Heart right ventricle (tissue), 16 donors: ENCODE data around the gene SELENOM. TPM values are rescaled to one million over a fixed set of nuclear protein-coding genes. Genes with fewer than 3 reads are reported as not detected.

Source experiments
- ATAC-seq, 8 donors: fragments of 200-7000 bp; cut with Tn5 transposase; one replicate each; pipeline ENCODE4 v1.9.1; 2020; ENCODE audit warnings: mild to moderate bottlenecking in 8 of 8, moderate library complexity in 8 of 8, moderate number of reproducible peaks in 1 of 8
- DNase-seq, 2 donors: peaks; one replicate each; pipeline ENCODE4 v3.0.0-alpha.2; 2020
- H3K27ac ChIP-seq, 10 donors: fragments of 200-600 bp; sonication (generic) in 2 of 10; one replicate each; pipeline versions ENCODE4 v1.5.0 to v1.8.0; 2020 to 2022; ENCODE audit warnings: mild to moderate bottlenecking in 3 of 10
- H3K27me3 ChIP-seq, 7 donors: fragments of 200-600 bp; one replicate each; pipeline ENCODE4 v1.8.0; 2021 to 2022; ENCODE audit warnings: mild to moderate bottlenecking in 2 of 7
- H3K36me3 ChIP-seq, 9 donors: fragments of 200-600 bp; sonication (generic) in 1 of 9; one replicate each; pipeline versions ENCODE4 v1.5.0 to v1.8.0; 2020 to 2022; ENCODE audit warnings: mild to moderate bottlenecking in 2 of 9
- H3K4me1 ChIP-seq, 9 donors: fragments of 200-600 bp; sonication (generic) in 1 of 9; one replicate each; pipeline versions ENCODE4 v1.5.0 to v1.8.0; 2020 to 2022; ENCODE audit warnings: mild to moderate bottlenecking in 4 of 9
- H3K4me3 ChIP-seq, 10 donors: fragments of 200-600 bp; sonication (generic) in 2 of 10; one replicate each; pipeline versions ENCODE4 v1.5.0 to v1.8.0; 2020 to 2022; ENCODE audit warnings: mild to moderate bottlenecking in 7 of 10, moderate library complexity in 2 of 10
- H3K9me3 ChIP-seq, 11 donors: fragments of 200-600 bp in 10 of 11; sonication (generic) in 2 of 11; one replicate each; pipeline versions ENCODE4 v1.5.0 to v1.8.0; 2013 to 2022; ENCODE audit warnings: mild to moderate bottlenecking in 2 of 11, control low read depth in 1 of 11, moderate library complexity in 1 of 11
- WGBS, 2 donors: extraction: QIAGEN DNeasy Blood & Tissue Kit; methylation state at CpG; one replicate each; pipeline ENCODE4 v1.1.7; 2013; ENCODE audit warnings: inconsistent platforms in 1 of 2; 5-methylcytosine and 5-hydroxymethylcytosine counted together
- intact Hi-C, 10 donors: fragments of 100-400 bp; cut with DNase I; formaldehyde crosslinking; loops; one replicate each; pipeline versions ENCODE4 v1.11.1 to v1.14.2; 2022
- polyA plus RNA-seq, 2 donors: library from polyadenylated mRNA; stranded (reverse); fragments of 200-250 nt; gene quantifications; one replicate each; pipeline ENCODE4 v1.2.3, GENCODE V29; 2013
- total RNA-seq, 10 donors: library from RNA; stranded (reverse); fragmentation: NEBNext Ultra II Directional in 3 of 10; extraction: Animal tissue kit (Norgen Biotek cat#: 25700) in 3 of 10; gene quantifications; one replicate each; pipeline versions ENCODE4 v1.2.1 to v1.2.4, GENCODE V29; 2021 to 2023
- TF ChIP-seq, protein P1 (sequence below), 9 donors: fragments of 200-600 bp; sonication (generic) in 2 of 9; IDR thresholded peaks; one replicate each; pipeline versions ENCODE4 v1.5.0 to v1.8.0; 2021 to 2022; ENCODE audit warnings: antibody characterized with exemption in 9 of 9, mild to moderate bottlenecking in 5 of 9, moderate library complexity in 1 of 9
- donor health status: Arrhythmogenic right ventricular cardiomyopathy.
- donor health status: ischemic (EF 13 %, LVEDD 7.1; RV severe dilation, severe dysfunction).
- donor health status: healthy with polysubstance abuse.
- donor health status: DM: no; HTN: yes; CAD: no.
- donor health status: DM: no; HTN: no; CAD: no.
- donor health status: ischemic (EF 25% LVEDD 6.9; RV normal size, moderate dysfunction).
- donor health status: ischemic (EF 25% LVEDD 5.7; RV mildly dilated, moderate dysfunction).
- donor health status: healthy.
- donor health status: DM: yes; HTN: yes; CAD: no.
- donor health status: Ischemic cardiomyopathy.
- donor health status: ischemic (EF 35%, LVEDD 5.7; RV mildly dilated, moderate dysfunction).
- donor health status: nonischemic (EF 11% LVEDD 7.7; RV severe dilation, severe dysfunction).
- donor health status: DM: yes; HTN: yes; CAD: no.
- donor health status: PGD.
- donor health status: ischemic (EF 29% LVEDD 5.4; RV normal size, mild dysfunction).
- donor health status: nonischemic (EF 23%, LVEDD 6.1; RV moderate dilation, normal function).

SELENOM gene
- total and polyA plus RNA-seq, 12 donors = 21.5 to 134 (median 47.2) TPM

- TF ChIP-seq, protein P1, sequence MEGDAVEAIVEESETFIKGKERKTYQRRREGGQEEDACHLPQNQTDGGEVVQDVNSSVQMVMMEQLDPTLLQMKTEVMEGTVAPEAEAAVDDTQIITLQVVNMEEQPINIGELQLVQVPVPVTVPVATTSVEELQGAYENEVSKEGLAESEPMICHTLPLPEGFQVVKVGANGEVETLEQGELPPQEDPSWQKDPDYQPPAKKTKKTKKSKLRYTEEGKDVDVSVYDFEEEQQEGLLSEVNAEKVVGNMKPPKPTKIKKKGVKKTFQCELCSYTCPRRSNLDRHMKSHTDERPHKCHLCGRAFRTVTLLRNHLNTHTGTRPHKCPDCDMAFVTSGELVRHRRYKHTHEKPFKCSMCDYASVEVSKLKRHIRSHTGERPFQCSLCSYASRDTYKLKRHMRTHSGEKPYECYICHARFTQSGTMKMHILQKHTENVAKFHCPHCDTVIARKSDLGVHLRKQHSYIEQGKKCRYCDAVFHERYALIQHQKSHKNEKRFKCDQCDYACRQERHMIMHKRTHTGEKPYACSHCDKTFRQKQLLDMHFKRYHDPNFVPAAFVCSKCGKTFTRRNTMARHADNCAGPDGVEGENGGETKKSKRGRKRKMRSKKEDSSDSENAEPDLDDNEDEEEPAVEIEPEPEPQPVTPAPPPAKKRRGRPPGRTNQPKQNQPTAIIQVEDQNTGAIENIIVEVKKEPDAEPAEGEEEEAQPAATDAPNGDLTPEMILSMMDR (IDR thresholded peaks at IDR 0.05) = no peak
- Histone ChIP-seq H3K36me3 (no peaks in the 10 kb centered on the region), H3K4me1 (peaks cover 0 to 29% (median 12%) of the 10 kb centered on the region in 9 donors), H3K4me3 (no peak overlapping the region), H3K27me3 (peaks cover 0 to 10% (median 5%) of the 10 kb centered on the region in 7 donors), H3K27ac (no peak overlapping the region), H3K9me3 (peaks cover 0 to 15% (median 0%) of the 10 kb centered on the region in 11 donors)
- DNase-seq = no peak
- intact Hi-C loops = loop anchor here in 6 of 10 donors (5.0 to 10.0 kb wide), 5 partner anchors 49 to 509 kb away; partner anchors contain the start of gene SLC35E4 (in 1 of the 6)
- ATAC-seq = no peak
Measured at GRCh38 chr22:31144223-31144622, 36.9 kb upstream of the SELENOM start.

- TF ChIP-seq, protein P1 (IDR thresholded peaks at IDR 0.05) = no peak
- H3K4me1 ChIP-seq = peaks cover 0 to 22% (median 5%) of the 10 kb centered on the region in 9 donors
- intact Hi-C loops = loop anchor here in 6 of 10 donors (5.0 to 10.0 kb wide), 5 partner anchors 49 to 509 kb away; partner anchors contain the start of gene SLC35E4 (in 1 of the 6)
- WGBS, 2 donors = 66 to 80% methylated on average over 3 of the region's 3 CpGs
- no peaks in the 10 kb centered on the region for H3K36me3 ChIP-seq
- H3K27me3 ChIP-seq = peaks cover 0 to 17% (median 5%) of the 10 kb centered on the region in 7 donors
- ATAC-seq = peak in 6 of 8 donors; percentile 17 to 54 (median 34)
- DNase-seq = peak in 1 of 2 donors; percentile 23
- H3K27ac ChIP-seq = no peak overlapping the region
- peaks cover 0 to 15% (median 0%) of the 10 kb centered on the region in 11 donors for H3K9me3 ChIP-seq
- H3K4me3 ChIP-seq = no peak overlapping the region
Measured at GRCh38 chr22:31143537-31143936, 36.2 kb upstream of the SELENOM start.

DNA sequence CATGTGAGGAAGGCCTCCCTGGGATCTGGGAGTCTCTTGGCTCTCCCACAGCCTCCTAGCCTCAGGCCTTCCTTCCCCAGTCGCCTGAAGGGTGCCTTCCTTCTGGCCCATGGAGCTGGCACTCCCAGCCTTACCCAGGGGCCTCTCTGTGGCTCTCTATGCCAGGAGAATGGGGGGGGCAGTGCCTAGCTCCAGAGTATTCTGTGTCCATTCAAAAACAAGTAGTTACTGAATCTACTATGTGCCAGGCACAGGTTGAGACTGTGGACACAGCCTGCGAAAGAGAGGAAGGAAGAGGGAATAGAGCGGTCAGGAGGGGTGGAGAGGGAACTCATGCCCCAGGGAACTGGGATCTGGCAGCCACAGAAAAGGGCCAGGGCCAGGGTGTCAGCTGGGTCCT, 35.7 kb upstream of the SELENOM start:
- peaks cover 0 to 15% (median 0%) of the 10 kb centered on the region in 11 donors for H3K9me3 ChIP-seq
- no peak overlapping the region for H3K4me3 ChIP-seq
- H3K27ac ChIP-seq = no peak overlapping the region
- H3K36me3 ChIP-seq = no peaks in the 10 kb centered on the region
- 51 to 67% methylated on average over 3 of the region's 3 CpGs for WGBS, 2 donors
- ATAC-seq (peak in 3 of 8 donors; percentile 9 to 23 (median 18)), DNase-seq (no peak)
- peaks cover 0 to 17% (median under 1%) of the 10 kb centered on the region in 9 donors for H3K4me1 ChIP-seq
- H3K27me3 ChIP-seq = peaks cover 0 to 18% (median 5%) of the 10 kb centered on the region in 7 donors
- TF ChIP-seq, protein P1 (IDR thresholded peaks at IDR 0.05) = no peak
- intact Hi-C loops = loop anchor here in 6 of 10 donors (5.0 to 10.0 kb wide), 5 partner anchors 48 to 508 kb away; partner anchors contain the start of gene SLC35E4 (in 1 of the 6)

DNA sequence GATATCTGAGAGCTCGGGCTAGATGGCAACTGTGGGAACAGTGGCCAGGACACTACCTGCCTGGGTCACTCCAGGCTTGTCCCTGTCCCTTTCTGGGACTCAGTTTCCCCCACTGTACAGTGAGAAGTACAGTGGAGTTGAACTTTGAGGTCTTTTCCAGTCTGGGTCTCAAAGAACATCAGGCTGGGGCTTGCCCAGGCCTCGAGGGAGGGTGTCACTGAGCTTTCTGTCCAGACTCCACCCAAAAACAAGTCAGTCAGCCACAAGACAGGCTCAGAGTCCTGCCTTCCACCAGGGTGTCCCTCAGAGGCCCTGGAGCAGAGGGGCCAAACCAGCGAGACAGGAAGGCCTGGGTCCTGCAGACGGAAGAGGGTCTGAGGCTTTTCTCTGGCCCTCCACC, 34.9 kb upstream of the SELENOM start:
- no peaks in the 10 kb centered on the region for H3K36me3 ChIP-seq
- 93 to 94% methylated on average over 4 of the region's 4 CpGs for WGBS, 2 donors
- H3K27me3 ChIP-seq = peaks cover 0 to 19% (median 5%) of the 10 kb centered on the region in 7 donors
- H3K4me1 ChIP-seq = peaks cover 0 to 13% (median 0%) of the 10 kb centered on the region in 9 donors
- H3K9me3 ChIP-seq = peaks cover 0 to 14% (median 0%) of the 10 kb centered on the region in 11 donors
- ATAC-seq (no peak), DNase-seq (no peak)
- H3K4me3 ChIP-seq = no peak overlapping the region
- intact Hi-C loops = loop anchor here in 6 of 10 donors (5.0 to 10.0 kb wide), 5 partner anchors 47 to 507 kb away; partner anchors contain the start of gene SLC35E4 (in 1 of the 6)
- no peak overlapping the region for H3K27ac ChIP-seq
- TF ChIP-seq, protein P1 (IDR thresholded peaks at IDR 0.05) = no peak
